DOHH2 (cell line): Measurements from ENCODE around the gene RASA2.

ENCODE experiments used
- H3F3A ChIP-seq: fragments of 200-600 bp; sonication (generic), shearing (Covaris generic); 2 replicates; pipeline ENCODE4 v1.6.0; 2016; ENCODE audit warnings: antibody characterized with exemption, mild to moderate bottlenecking; ENCODE audit not compliant: control insufficient read depth, insufficient read depth
- H3K27ac ChIP-seq: fragments of 200-600 bp; sonication (generic); 2 replicates; pipeline ENCODE4 v1.5.1; 2014; ENCODE audit warnings: low read depth, mild to moderate bottlenecking, low read length, moderate library complexity
- H3K27me3 ChIP-seq: fragments of 200-600 bp; sonication (generic); 2 replicates; pipeline ENCODE4 v1.6.1; 2014; ENCODE audit warnings: mild to moderate bottlenecking, low read length, mixed read lengths; ENCODE audit not compliant: control insufficient read depth
- H3K36me3 ChIP-seq: fragments of 200-600 bp; sonication (generic); 2 replicates; pipeline ENCODE4 v1.6.1; 2014; ENCODE audit warnings: mild to moderate bottlenecking, low read length, moderate library complexity, mixed read lengths; ENCODE audit not compliant: control insufficient read depth
- H3K4me1 ChIP-seq: fragments of 200-600 bp; sonication (generic); 2 replicates; pipeline ENCODE4 v1.6.1; 2014; ENCODE audit warnings: mild to moderate bottlenecking, low read length, mixed read lengths; ENCODE audit not compliant: control insufficient read depth
- H3K4me2 ChIP-seq: fragments of 200-600 bp; sonication (generic); 2 replicates; pipeline ENCODE4 v1.6.0; 2014; ENCODE audit warnings: mild to moderate bottlenecking, low read length, moderate library complexity
- H3K4me3 ChIP-seq: fragments of 200-600 bp; sonication (generic); 2 replicates; pipeline ENCODE4 v1.5.1; 2014; ENCODE audit warnings: mild to moderate bottlenecking, low read length, mixed read lengths
- H3K79me2 ChIP-seq: fragments of 200-600 bp; sonication (generic); 2 replicates; pipeline ENCODE4 v1.6.1; 2014; ENCODE audit warnings: mild to moderate bottlenecking, low read length, mixed read lengths; ENCODE audit not compliant: control insufficient read depth
- H3K9me2 ChIP-seq: fragments of 200-600 bp; sonication (generic); replicated peaks from 2 replicates; pipeline ENCODE4 v1.6.1; 2014; ENCODE audit warnings: mild to moderate bottlenecking, low read length, mixed read lengths; ENCODE audit not compliant: control insufficient read depth
- H3K9me3 ChIP-seq: fragments of 200-600 bp; sonication (generic); 2 replicates; pipeline ENCODE4 v1.6.1; 2014; ENCODE audit warnings: antibody characterized with exemption, low read length, mixed read lengths; ENCODE audit not compliant: control insufficient read depth, insufficient read depth
- H4K20me1 ChIP-seq: fragments of 200-600 bp; sonication (generic); 2 replicates; pipeline ENCODE4 v1.6.0; 2014; ENCODE audit warnings: low read depth, mild to moderate bottlenecking, antibody characterized with exemption, low read length, moderate library complexity; ENCODE audit not compliant: control insufficient read depth, insufficient read depth
- CTCF ChIP-seq: fragments of 200-600 bp; sonication (generic); IDR thresholded peaks from one replicate; pipeline ENCODE4 v1.5.1; 2014; ENCODE audit warnings: antibody characterized with exemption, mild to moderate bottlenecking, low read depth, low read length; ENCODE audit not compliant: poor library complexity, severe bottlenecking
- EZH2phosphoT487 ChIP-seq: fragments of 200-600 bp; sonication (generic); IDR thresholded peaks from 2 replicates; pipeline ENCODE4 v1.6.1; 2017; ENCODE audit warnings: borderline replicate concordance, mild to moderate bottlenecking, antibody characterized with exemption, low read length, moderate library complexity, mixed read lengths

Gene RASA2

GRCh38 chr3:141657516-141657915 is 170.7 kb downstream of the RASA2 start:
- Histone ChIP-seq H3F3A (no peaks in the 10 kb centered on the region), H3K4me3 (no peak overlapping the region), H3K4me2 (no peak overlapping the region), H3K27me3 (peaks cover 5% of the 10 kb centered on the region), H4K20me1 (no peaks in the 10 kb centered on the region), H3K9me2 (no peaks in the 10 kb centered on the region), H3K36me3 (no peaks in the 10 kb centered on the region), H3K9me3 (peaks cover 12% of the 10 kb centered on the region), H3K4me1 (no peaks in the 10 kb centered on the region; the same call in 1 of the 2 replicates), H3K79me2 (no peaks in the 10 kb centered on the region), H3K27ac (no peak overlapping the region)
- TF ChIP-seq CTCF (no peak), EZH2phosphoT487 (no peak)

- no peaks in the 10 kb centered on the region for H3K9me2 ChIP-seq
- H3K36me3 ChIP-seq: no peaks in the 10 kb centered on the region
- H3K4me3 ChIP-seq: no peak overlapping the region
- TF ChIP-seq CTCF (no peak), EZH2phosphoT487 (no peak)
- no peaks in the 10 kb centered on the region; the same call in 1 of the 2 replicates for H3K4me1 ChIP-seq
- H3F3A ChIP-seq: no peaks in the 10 kb centered on the region
- no peak overlapping the region for H3K4me2 ChIP-seq
- no peaks in the 10 kb centered on the region for H3K79me2 ChIP-seq
- peaks cover 5% of the 10 kb centered on the region for H3K27me3 ChIP-seq
- no peak overlapping the region for H3K27ac ChIP-seq
- peaks cover 12% of the 10 kb centered on the region for H3K9me3 ChIP-seq
- H4K20me1 ChIP-seq: no peaks in the 10 kb centered on the region
Observed at GRCh38 chr3:141659821-141660613, 173.2 kb downstream of the RASA2 start.

GRCh38 chr3:141660614-141660947 is 173.8 kb downstream of the RASA2 start:
- H3K27me3 ChIP-seq: peaks cover 5% of the 10 kb centered on the region
- H3K4me2 ChIP-seq: no peak overlapping the region
- H3K36me3 ChIP-seq: no peaks in the 10 kb centered on the region
- TF ChIP-seq CTCF (no peak), EZH2phosphoT487 (no peak)
- no peaks in the 10 kb centered on the region for H3K9me2 ChIP-seq
- H3K9me3 ChIP-seq: peaks cover 12% of the 10 kb centered on the region
- no peaks in the 10 kb centered on the region for H4K20me1 ChIP-seq
- H3F3A ChIP-seq: no peaks in the 10 kb centered on the region
- no peak overlapping the region for H3K4me3 ChIP-seq
- no peaks in the 10 kb centered on the region; the same call in 1 of the 2 replicates for H3K4me1 ChIP-seq
- no peak overlapping the region for H3K27ac ChIP-seq
- no peaks in the 10 kb centered on the region for H3K79me2 ChIP-seq
